LNCAP (cell line): Measurements from ENCODE around the gene GPC6.

ENCODE experiments used
- CTCF ChIP-seq: fragments of 450-650 bp; IDR thresholded peaks from 2 replicates; pipeline ENCODE4 v1.5.1; 2017; ENCODE audit warnings: mild to moderate bottlenecking

The GPC6 gene

GRCh38 chr13:93309886-93310523, 83.4 kb downstream of the GPC6 start:
- no peak for TF ChIP-seq CTCF

- TF ChIP-seq CTCF, result no peak
These were observed 90.2 kb downstream of the GPC6 start for GRCh38 chr13:93316841-93317240.

GRCh38 chr13:93318534-93319254, 92.1 kb downstream of the GPC6 start:
- no peak for TF ChIP-seq CTCF

GRCh38 chr13:93320942-93321341, 94.3 kb downstream of the GPC6 start:
- no peak for TF ChIP-seq CTCF

GRCh38 chr13:93325303-93326233, 99.0 kb downstream of the GPC6 start:
- TF ChIP-seq CTCF, result no peak

- TF ChIP-seq CTCF, result no peak
These were observed 99.7 kb downstream of the GPC6 start for GRCh38 chr13:93326234-93326811.

- TF ChIP-seq CTCF, result no peak
These were observed 102.3 kb downstream of the GPC6 start for GRCh38 chr13:93328943-93329342.
